ENCODE measurements around the gene HERC5.
"Not testable (repeated sequence)": the region's sequence is repeated elsewhere in the genome, so short reads cannot be mapped to it uniquely, and the experiment has no call there.

The HERC5 gene

DNA sequence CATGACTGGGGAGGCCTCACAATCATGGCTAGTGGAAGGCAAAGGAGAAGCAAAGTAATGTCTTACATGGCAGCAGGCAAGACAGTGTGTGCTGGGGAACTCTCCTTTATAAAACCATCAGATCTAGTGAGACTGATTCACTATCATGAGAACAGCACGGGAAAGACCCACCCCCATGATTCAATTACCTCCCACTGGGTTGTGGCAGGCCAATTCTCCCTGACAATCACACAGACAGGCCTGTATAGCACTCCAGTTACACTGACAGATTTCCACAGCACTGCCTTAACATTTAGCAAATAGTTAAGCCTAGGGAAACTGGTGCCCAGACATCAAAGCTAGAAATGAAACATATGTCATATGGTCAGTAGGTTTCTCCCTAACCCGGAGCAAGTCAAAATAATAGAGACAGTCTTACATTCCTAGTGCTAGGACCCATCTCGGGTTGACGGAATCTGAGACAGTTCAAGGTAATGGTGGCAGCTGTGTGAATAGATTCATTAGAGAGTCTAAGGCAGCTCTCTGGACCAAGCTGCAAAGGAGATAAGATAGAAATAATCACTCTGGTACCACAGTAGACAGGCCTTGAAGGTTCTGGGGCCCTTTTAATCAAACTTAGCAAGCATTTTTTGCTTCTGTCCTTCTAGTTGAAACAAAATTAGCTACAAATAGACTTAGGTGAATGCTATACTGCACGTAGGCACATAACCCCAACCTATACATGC lies 9.4 kb upstream of the HERC5 start:
- DNase-seq (ENCODE audit: low spot score): no peak
- FAIRE-seq: no peak

DNA sequence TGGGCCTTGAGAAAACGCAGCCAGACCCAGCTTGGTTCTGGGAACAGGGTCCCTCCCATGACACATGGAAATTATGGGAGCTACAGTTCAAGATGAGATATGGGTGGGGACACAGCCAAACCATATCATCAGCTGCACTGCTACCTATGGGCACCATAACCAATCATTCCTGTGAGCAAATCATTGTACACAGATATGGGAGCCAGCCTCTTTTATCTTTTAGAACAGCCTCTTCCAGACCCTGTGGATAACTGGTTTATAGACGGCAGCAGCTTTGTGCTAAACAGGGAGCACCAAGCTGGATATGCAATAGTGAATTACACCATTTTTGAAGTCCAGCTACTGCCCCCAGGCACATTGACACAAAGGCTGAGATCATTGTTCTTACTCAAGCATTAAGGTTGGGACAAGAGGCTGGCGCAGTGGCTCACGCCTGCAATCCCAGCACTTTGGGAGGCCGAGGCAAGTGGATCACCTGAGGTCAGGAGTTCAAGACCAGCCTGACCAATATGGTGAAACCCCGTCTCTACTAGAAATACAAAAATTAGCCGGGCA lies 8.6 kb upstream of the HERC5 start:
- DNase-seq (ENCODE audit: low spot score); FAIRE-seq: not testable (repeated sequence)

GRCh38 chr4:88448889-88449288 lies 8.0 kb upstream of the HERC5 start:
- no peak for FAIRE-seq
- no peak for DNase-seq (ENCODE audit: low spot score)

GRCh38 chr4:88449290-88449689 lies 7.6 kb upstream of the HERC5 start:
- no peak for DNase-seq (ENCODE audit: low spot score)
- no peak for FAIRE-seq

- no peak for FAIRE-seq
- DNase-seq (ENCODE audit: low spot score): no peak
Observed at GRCh38 chr4:88451205-88451604, 5.7 kb upstream of the HERC5 start.

- no peak for FAIRE-seq
- no peak for DNase-seq (ENCODE audit: low spot score)
Observed at GRCh38 chr4:88452912-88453311, 4.0 kb upstream of the HERC5 start.

GRCh38 chr4:88457307-88458103 lies 586 bp downstream of the HERC5 start:
- no peak for DNase-seq (ENCODE audit: low spot score)
- FAIRE-seq: no peak

DNA sequence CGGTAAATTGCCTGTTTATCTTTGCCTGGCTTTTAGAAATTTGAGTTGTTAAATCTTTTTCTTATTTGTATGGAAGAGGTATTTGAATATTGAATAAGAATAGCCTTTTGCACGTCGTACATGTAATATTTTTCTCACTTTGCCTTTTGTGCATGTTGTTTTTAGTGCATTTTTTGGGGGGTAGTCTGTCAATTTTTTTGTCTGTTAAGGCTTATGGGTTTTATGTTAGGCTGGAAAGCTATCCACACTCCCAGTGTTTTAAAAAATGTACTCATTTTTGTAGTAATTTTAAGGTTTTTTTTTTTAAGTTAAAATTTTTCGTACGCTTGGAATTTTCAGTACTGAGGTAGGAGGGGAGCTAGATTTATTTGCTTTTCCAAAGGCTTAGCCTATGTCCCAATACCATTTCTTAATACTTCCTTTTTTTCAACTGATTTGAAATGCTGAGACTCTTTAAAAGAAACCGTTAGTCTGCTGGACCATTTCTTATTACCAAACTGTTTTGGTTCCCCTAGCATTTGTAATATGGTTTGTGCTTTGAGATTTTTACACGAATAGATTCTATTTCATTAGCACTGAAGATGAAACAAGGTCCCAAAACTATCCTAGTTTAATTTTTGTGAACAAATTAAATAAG lies 1.3 kb downstream of the HERC5 start:
- FAIRE-seq (no peak), DNase-seq (ENCODE audit: low spot score) (no peak)

- FAIRE-seq: no peak
Observed at GRCh38 chr4:88465653-88466192, 8.8 kb downstream of the HERC5 start.

GRCh38 chr4:88467392-88467791 lies 10.5 kb downstream of the HERC5 start:
- DNase-seq (ENCODE audit: low spot score) (no peak), FAIRE-seq (no peak)

More at GRCh38 chr4:88465653-88466192, 8.8 kb downstream of the HERC5 start:
- no peak for DNase-seq (ENCODE audit: low spot score)

GRCh38 chr4:88477229-88477860 lies 20.4 kb downstream of the HERC5 start:
- DNase-seq (ENCODE audit: low spot score): no peak
- FAIRE-seq: no peak

DNA sequence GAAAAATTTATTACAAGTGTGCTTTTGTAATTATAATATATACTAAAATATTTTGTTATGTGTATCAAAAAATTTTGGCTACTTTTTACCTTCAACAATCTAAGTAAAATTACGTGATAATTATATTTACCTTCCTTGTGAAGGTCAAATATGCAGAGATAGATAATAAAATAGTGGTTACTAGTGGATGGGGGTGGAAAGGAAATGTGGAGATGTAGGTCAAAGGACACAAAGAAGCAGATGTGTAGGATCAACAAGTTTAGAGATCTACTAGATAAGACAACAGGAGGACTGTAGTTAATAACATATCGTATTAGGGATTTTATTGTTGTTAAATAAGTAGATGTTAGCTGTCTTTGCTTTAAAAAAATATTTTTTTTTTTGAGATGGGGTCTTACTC lies 21.3 kb downstream of the HERC5 start:
- FAIRE-seq: no peak
- no peak for DNase-seq (ENCODE audit: low spot score)

- DNase-seq (ENCODE audit: low spot score) (no peak), FAIRE-seq (no peak)
Observed at GRCh38 chr4:88481537-88481936, 24.6 kb downstream of the HERC5 start.

DNA sequence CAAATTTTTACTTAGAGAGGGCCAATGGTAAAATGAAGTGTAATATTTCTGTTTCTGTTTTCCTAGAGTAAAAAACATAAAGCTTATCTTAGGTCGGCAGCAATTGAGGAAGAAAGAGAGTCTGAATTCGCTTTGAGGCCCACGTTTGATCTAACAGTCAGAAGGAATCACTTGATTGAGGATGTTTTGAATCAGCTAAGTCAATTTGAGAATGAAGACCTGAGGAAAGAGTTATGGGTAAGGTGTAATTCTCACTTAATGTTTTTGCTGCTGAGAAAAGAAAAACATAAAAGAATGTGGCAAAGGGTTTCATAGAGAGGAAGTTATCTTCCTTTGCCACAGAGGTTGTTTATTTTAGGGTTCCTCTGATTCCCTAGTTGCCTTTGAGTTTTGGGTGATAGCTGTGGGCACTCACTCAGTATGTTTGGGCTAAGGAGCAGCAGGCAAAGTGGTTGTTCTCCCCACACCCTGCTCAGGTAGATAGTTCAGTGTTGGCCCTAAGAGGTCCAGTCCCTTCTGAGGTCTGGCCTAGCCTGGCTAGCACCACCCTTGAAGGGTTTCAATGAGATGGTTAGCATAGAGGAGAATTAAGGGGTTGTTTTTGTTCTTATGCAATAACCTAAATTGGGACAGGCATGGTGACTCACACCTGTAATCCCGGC lies 32.3 kb downstream of the HERC5 start:
- no peak for FAIRE-seq
- DNase-seq (ENCODE audit: low spot score): no peak

GRCh38 chr4:88497859-88498409 lies 41.0 kb downstream of the HERC5 start:
- no peak for DNase-seq (ENCODE audit: low spot score)
- FAIRE-seq: no peak

DNA sequence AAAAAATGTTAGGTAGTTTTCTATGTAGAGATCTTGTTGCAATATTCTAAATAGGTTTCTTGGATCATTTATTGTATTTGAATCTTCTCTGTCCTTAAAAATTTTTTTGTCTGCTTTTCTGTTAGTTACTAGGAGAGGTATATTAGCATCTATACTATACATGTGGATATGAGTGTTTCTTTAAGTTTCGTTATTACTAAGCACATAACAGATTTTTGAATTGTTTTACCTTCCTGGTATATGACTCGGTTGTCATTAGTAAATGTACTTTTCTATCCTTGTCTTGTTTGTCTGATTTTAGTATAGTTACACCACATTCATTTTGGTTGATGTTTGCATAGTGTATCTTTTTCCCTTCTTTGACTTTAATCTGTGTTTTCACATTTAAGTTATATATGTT lies 46.4 kb downstream of the HERC5 start:
- FAIRE-seq (no peak), DNase-seq (ENCODE audit: low spot score) (no peak)

GRCh38 chr4:88511236-88511635 lies 54.3 kb downstream of the HERC5 start:
- FAIRE-seq (no peak), DNase-seq (ENCODE audit: low spot score) (peak; percentile 28)

DNA sequence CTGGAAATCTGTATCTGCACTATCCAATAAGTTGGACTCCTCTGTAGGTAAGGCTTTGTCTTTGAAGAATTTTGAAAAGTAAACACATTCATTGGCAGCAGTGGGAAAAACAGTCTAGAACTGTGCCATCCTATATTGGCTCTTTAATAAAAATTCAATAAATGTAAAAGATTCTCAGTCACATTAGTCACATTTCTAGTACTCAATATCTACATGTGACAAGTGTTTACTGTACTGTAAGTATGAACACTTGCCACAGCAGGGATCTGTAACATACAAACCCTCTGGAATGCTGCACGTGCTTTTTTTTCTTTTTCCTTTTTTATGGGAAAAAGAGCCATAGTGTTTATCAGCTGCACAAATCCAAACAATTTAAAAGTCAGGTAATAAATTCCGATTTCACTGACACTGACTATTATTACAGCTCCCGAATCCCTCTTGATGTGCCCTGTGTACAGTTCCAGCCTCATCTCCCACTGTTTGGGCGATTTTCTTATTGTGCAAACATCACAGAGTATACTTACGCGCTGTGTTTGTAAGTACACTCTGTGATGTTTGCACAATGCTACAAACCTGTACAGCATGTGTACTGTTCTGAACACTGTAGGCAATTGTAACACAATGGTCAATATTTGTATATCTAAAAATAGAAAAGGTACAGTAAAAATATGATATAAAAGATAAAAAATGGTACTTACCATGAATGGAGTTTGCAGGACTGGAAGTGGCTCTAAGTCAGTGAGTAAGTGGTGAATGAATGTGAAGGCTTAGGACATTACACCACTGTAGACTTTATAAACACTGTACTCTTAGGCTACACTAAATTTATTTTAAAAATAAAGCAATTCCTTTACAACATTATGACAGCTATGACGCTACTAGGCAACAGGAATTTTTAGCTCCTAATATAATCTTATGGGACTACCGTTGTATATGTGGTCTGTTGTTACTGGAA lies 57.9 kb downstream of the HERC5 start:
- DNase-seq (ENCODE audit: low spot score) (no peak), FAIRE-seq (no peak)

DNA sequence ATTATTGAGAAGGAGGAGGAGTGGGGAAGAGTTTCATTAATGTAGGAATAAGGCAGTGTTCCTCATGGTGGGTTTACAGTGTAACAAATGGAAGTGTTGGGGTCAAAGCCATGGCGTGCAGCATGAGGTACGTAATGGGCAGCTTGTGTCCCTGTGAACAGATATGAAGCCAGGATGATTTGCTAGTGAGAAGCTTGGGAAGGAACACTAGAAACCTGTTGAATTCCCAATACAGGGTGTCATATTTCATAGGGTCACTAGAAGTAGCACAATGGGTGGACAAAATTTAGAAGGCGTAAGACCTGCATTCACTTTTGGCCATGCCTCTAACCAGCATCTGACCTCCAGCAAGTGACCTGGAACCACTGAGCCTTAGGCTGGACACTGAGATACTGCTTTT lies 59.8 kb downstream of the HERC5 start:
- FAIRE-seq (no peak), DNase-seq (ENCODE audit: low spot score) (no peak)

Data from RCC 7860 (cell line).